K562 (cell line): Measurements from ENCODE around the gene CBX4.
A peak's percentile ranks its signal among the peaks of the same experiment; 100 is the strongest.

Source experiments
- ARNT ChIP-seq, 2 experiments: fragments of 450-650 bp; IDR thresholded peaks; 2 replicates each; pipeline ENCODE4 v1.6.1; 2016; ENCODE audit warnings: mild to moderate bottlenecking in 1 of 2
- CBX8 ChIP-seq: fragments of 200-600 bp; sonication (generic); IDR thresholded peaks from 2 replicates; pipeline ENCODE4 v1.6.1; 2012; ENCODE audit warnings: borderline replicate concordance, mixed run types, low read depth, mild to moderate bottlenecking, moderate library complexity, mixed read lengths, low read length, control low read depth, inconsistent platforms; ENCODE audit not compliant: poor library complexity, severe bottlenecking; ENCODE audit errors: extremely low read depth
- CREBBP ChIP-seq: IDR thresholded peaks from one replicate; pipeline ENCODE4 v1.6.1; 2012; ENCODE audit warnings: low read depth, mild to moderate bottlenecking, control low read depth, inconsistent platforms, low read length
- ELK1 ChIP-seq: sonication (generic); formaldehyde crosslinking; IDR thresholded peaks from 2 replicates; pipeline ENCODE4 v1.8.1; 2022; ENCODE audit warnings: missing genetic modification reagents
- HBP1 ChIP-seq: fragments of 450-650 bp; formaldehyde crosslinking; IDR thresholded peaks from 2 replicates; pipeline ENCODE4 v1.4.0; 2022; ENCODE audit warnings: missing genetic modification characterization
- HMG20A ChIP-seq: fragments of 450-650 bp; formaldehyde crosslinking; conservative IDR thresholded peaks from 2 replicates; pipeline ENCODE4 v1.4.0; 2020; ENCODE audit warnings: mild to moderate bottlenecking, mixed read lengths
- NBN ChIP-seq: fragments of 450-650 bp; IDR thresholded peaks from 2 replicates; pipeline ENCODE4 v1.6.1; 2016; ENCODE audit warnings: low read depth, mild to moderate bottlenecking
- NRF1 ChIP-seq, 2 experiments: fragments of 450-650 bp; IDR thresholded peaks in 1 of 2; conservative IDR thresholded peaks in 1 of 2; 2 replicates each; pipeline ENCODE4 v1.6.1; 2014; ENCODE audit warnings: mild to moderate bottlenecking in 2 of 2
- THRA ChIP-seq: fragments of 450-650 bp; IDR thresholded peaks from 2 replicates; pipeline ENCODE4 v1.6.1; 2017; ENCODE audit warnings: mild to moderate bottlenecking, moderate library complexity
- ZBTB33 ChIP-seq: sonication (generic); formaldehyde crosslinking; IDR thresholded peaks from 2 replicates; pipeline ENCODE4 v1.8.1; 2023; ENCODE audit warnings: mild to moderate bottlenecking, missing genetic modification reagents
- ZKSCAN1 ChIP-seq: fragments of 150-350 bp; IDR thresholded peaks from 2 replicates; pipeline ENCODE4 v1.6.1; 2016; ENCODE audit warnings: low read depth, low read length
- ZNF316 ChIP-seq: fragments of 450-650 bp; IDR thresholded peaks from 2 replicates; pipeline ENCODE4 v1.6.1; 2016
- ZNF644 ChIP-seq: fragments of 200-800 bp; sonication (Bioruptor generic); IDR thresholded peaks from 2 replicates; pipeline ENCODE4 v1.6.1; 2016; ENCODE audit warnings: low read depth, missing genetic modification characterization, missing compliant biosample characterization

- TF ChIP-seq NBN (peak; percentile 78), ZKSCAN1 (no peak), ARNT (IDR thresholded peaks at IDR 0.05) (no peak), ZBTB33 (CRISPR knock-in tag) (peak; percentile 84), ELK1 (CRISPR knock-in tag) (no peak), ZNF644 (tag) (no peak), CREBBP (no peak), ZNF316 (no peak), HMG20A (no peak), THRA (no peak), CBX8 (no peak), HBP1 (CRISPR knock-in tag) (peak; percentile 25; the same call in 1 of the 2 replicates), NRF1 (conservative IDR thresholded peaks at IDR 0.05 in 1 of 2, IDR thresholded peaks at IDR 0.05 in 1 of 2) (0 out of 4 replicates have a peak, but pooled peaks have one; percentile 9 to 24)
Measured at GRCh38 chr17:79839356-79840268, at the start of gene CBX4.
